WERI-Rb-1 (cell line): ENCODE results near the gene INTU.

ENCODE experiments used
- DNase-seq: peaks from one replicate; pipeline ENCODE4 v3.0.0-alpha.2; 2020
- H3K27ac ChIP-seq: fragments of 250-450 bp; sonication (Bioruptor Pico); 2 replicates; pipeline ENCODE4 v1.5.1; 2020; ENCODE audit warnings: mild to moderate bottlenecking, moderate library complexity
- H3K27me3 ChIP-seq: fragments of 250-450 bp; sonication (Bioruptor Pico); 2 replicates; pipeline ENCODE4 v1.5.1; 2021; ENCODE audit warnings: mild to moderate bottlenecking, low read depth, moderate library complexity; ENCODE audit not compliant: insufficient read depth, severe bottlenecking
- H3K36me3 ChIP-seq: fragments of 250-450 bp; sonication (Bioruptor Pico); 2 replicates; pipeline ENCODE4 v1.5.1; 2020; ENCODE audit warnings: mild to moderate bottlenecking, moderate library complexity
- H3K4me3 ChIP-seq: 2 replicates; pipeline ENCODE4 v1.5.1; 2011; ENCODE audit warnings: low read depth, mild to moderate bottlenecking, control low read depth, low read length
- H3K9me3 ChIP-seq: fragments of 250-450 bp; sonication (Bioruptor Pico); 2 replicates; pipeline ENCODE4 v1.5.1; 2021; ENCODE audit warnings: mild to moderate bottlenecking, moderate library complexity; ENCODE audit not compliant: severe bottlenecking
- TF ChIP-seq, protein P1 (sequence below): IDR thresholded peaks from 2 replicates; pipeline ENCODE4 v1.5.1; 2011; ENCODE audit warnings: low read depth, mild to moderate bottlenecking, control low read depth, inconsistent platforms, low read length

Gene INTU

DNA sequence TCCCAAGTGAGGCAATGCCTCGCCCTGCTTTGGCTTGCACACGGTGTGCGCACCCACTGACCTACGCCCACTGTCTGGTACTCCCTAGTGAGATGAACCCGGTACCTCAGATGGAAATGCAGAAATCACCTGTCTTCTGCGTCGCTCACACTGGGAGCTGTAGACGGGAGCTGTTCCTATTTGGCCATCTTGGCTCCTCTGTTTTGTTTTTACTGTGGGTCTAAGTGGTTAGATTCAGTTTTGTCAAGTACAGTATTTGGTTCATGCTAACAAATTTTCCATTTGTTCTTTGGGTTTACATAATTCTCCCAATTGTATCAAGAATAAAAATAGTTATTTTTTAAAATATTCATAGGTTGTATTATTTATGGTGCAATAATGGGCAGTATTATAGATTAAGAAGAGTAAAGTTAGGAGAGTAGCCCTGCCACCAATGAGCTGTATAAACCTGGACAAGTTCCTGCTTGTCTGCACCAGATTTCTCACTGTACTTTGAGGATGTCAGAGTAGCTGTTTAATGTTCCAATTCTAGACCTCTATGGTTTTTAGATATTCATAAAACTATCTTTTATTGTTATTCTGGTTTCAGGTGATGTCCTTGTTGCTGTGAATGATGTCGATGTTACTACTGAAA is 23.4 kb downstream of the INTU start:
- H3K36me3 ChIP-seq: no peaks in the 10 kb centered on the region
- no peaks in the 10 kb centered on the region for H3K9me3 ChIP-seq
- DNase-seq: no peak
- TF ChIP-seq, protein P1, sequence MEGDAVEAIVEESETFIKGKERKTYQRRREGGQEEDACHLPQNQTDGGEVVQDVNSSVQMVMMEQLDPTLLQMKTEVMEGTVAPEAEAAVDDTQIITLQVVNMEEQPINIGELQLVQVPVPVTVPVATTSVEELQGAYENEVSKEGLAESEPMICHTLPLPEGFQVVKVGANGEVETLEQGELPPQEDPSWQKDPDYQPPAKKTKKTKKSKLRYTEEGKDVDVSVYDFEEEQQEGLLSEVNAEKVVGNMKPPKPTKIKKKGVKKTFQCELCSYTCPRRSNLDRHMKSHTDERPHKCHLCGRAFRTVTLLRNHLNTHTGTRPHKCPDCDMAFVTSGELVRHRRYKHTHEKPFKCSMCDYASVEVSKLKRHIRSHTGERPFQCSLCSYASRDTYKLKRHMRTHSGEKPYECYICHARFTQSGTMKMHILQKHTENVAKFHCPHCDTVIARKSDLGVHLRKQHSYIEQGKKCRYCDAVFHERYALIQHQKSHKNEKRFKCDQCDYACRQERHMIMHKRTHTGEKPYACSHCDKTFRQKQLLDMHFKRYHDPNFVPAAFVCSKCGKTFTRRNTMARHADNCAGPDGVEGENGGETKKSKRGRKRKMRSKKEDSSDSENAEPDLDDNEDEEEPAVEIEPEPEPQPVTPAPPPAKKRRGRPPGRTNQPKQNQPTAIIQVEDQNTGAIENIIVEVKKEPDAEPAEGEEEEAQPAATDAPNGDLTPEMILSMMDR: no peak
- no peak overlapping the region for H3K4me3 ChIP-seq
- H3K27me3 ChIP-seq: no peaks in the 10 kb centered on the region
- no peak overlapping the region for H3K27ac ChIP-seq

DNA sequence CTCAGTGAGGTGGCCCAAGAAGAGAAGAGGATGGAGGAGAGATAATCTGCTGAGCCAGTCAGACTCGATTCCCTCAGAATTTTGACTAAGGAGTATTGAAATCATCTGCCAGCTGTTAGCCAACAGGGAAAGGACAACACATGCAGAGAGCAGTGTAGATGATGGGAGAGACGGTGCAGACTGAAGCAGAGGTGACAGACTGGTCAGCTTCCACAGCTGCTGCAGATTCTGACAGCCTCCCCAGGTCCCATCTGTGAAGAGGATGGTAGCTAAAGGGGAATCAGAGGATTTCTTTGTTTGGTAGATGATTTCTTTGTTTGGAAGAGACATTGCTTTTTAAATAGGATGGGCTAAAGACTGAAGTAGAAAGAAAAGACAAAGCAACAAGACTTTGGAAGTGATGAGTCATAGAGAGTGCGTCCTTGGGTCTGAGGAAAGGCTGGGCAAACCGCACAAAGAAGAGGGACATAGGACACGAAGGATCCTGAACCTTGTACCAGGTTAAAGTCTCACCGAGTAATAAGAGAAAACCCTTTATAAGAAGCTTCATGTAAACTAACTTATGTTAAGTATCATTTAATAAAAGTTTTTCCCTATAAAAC is 27.6 kb downstream of the INTU start:
- Histone ChIP-seq H3K9me3 (no peaks in the 10 kb centered on the region), H3K4me3 (no peak overlapping the region), H3K27me3 (no peaks in the 10 kb centered on the region), H3K36me3 (no peaks in the 10 kb centered on the region), H3K27ac (no peak overlapping the region)
- no peak for DNase-seq
- TF ChIP-seq, protein P1: no peak

DNA sequence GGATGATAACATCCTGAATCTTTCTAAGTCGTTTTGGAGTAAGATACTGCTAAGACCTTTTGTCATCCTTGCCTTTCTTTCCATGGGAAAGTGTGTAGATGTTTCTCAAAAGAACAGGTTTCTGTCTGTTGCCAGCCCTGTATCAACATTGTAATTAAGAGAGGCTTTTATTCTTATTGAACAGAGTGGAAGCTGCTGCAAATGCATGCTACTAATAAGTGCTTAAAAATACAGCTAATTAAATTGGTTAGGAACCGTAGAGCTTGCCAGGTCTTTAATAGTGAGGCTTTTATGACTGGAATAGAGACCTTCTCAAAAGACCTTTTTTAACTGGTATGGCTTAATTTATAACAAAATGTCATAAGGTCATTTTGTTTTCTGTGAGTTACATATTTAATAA is 34.4 kb downstream of the INTU start:
- H3K9me3 ChIP-seq: no peaks in the 10 kb centered on the region
- TF ChIP-seq, protein P1: no peak
- H3K27me3 ChIP-seq: no peaks in the 10 kb centered on the region
- DNase-seq: no peak
- H3K36me3 ChIP-seq: no peaks in the 10 kb centered on the region
- H3K27ac ChIP-seq: no peak overlapping the region
- H3K4me3 ChIP-seq: no peak overlapping the region

DNA sequence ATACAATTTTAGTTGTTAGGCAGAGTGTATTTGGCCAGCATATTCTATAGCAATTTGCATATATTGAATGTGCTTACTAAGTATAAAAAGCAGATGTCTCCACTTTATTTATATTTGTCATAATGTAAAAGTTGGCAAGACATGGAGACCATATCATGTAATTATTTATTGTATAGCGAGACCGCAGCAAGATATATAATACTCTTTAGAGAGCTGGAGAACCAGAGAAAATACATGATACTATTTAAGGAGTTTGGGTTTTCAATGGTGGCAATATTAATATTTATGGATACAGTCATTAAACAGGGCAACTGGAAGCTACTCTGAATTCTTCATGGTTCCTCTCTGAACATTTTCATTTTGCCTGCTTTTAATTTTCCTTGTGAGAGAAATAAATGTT is 35.0 kb downstream of the INTU start:
- H3K27ac ChIP-seq: no peak overlapping the region
- DNase-seq: no peak
- TF ChIP-seq, protein P1: no peak
- H3K27me3 ChIP-seq: no peaks in the 10 kb centered on the region
- no peaks in the 10 kb centered on the region for H3K36me3 ChIP-seq
- H3K9me3 ChIP-seq: no peaks in the 10 kb centered on the region
- no peak overlapping the region for H3K4me3 ChIP-seq

DNA sequence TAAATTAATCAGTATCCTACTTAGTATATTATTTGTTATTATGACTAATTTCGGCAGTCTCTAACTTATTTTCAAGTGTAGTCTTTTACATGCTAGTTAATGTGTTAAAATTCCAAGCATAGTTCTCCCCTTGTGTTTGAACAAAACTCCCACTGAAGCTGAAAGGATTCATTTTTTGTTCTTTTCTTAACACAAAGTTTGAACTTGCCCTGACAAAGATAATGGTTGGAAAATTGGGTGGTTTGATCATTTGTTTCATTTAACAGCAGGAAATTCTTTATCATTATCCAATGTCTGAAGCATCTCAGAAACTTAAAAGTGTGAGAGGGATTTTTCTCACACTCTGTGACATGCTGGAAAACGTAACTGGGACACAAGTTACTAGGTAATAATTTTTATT is 36.0 kb downstream of the INTU start:
- TF ChIP-seq, protein P1: no peak
- H3K27ac ChIP-seq: no peak overlapping the region

DNA sequence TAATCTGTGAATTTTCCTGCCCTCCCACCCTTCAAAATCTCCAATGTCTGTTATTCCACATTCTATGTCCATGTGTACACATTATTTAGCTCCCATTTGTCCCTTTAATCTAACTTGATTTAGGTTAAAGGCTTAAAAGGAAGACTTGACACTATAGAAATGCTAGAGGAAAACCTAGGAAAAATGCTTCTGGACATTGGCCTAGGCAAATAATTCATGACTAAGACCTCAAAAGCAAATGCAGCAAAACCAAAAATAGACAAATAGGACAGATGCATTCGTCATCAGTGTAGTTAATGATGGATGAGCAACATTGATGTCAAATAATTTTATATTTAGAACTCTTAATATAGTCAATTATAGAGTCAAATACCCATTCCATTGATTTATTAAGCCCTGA is 36.9 kb downstream of the INTU start:
- Histone ChIP-seq H3K27ac (no peak overlapping the region), H3K27me3 (no peaks in the 10 kb centered on the region), H3K4me3 (no peak overlapping the region), H3K36me3 (no peaks in the 10 kb centered on the region), H3K9me3 (no peaks in the 10 kb centered on the region)
- no peak for DNase-seq
- TF ChIP-seq, protein P1: no peak

More for the DNA sequence above, 36.0 kb downstream of the INTU start:
- DNase-seq: no peak
- H3K36me3 ChIP-seq: no peaks in the 10 kb centered on the region
- H3K9me3 ChIP-seq: no peaks in the 10 kb centered on the region
- no peaks in the 10 kb centered on the region for H3K27me3 ChIP-seq
- H3K4me3 ChIP-seq: no peak overlapping the region
